SK-N-SH (cell line): Measurements from ENCODE around the gene FOXL1.

Source experiments
- ELF1 ChIP-seq: IDR thresholded peaks from 2 replicates; pipeline ENCODE4 v1.4.0; 2012
- EP300 ChIP-seq, 2 experiments: IDR thresholded peaks; 2 replicates each; pipeline versions ENCODE4 v1.4.0 to v1.6.1; 2012; ENCODE audit warnings: borderline replicate concordance in 1 of 2, low read depth in 1 of 2, low read length in 1 of 2
- RXRA ChIP-seq: IDR thresholded peaks from 2 replicates; pipeline ENCODE4 v1.4.0; 2012; ENCODE audit warnings: low read depth, mild to moderate bottlenecking, borderline replicate concordance
- TCF12 ChIP-seq: IDR thresholded peaks from 2 replicates; pipeline ENCODE4 v1.4.0; 2012
- TF ChIP-seq, protein P1 (sequence below): fragments of 200-600 bp; sonication (generic); IDR thresholded peaks from 2 replicates; pipeline ENCODE4 v1.6.1; 2017; ENCODE audit warnings: antibody characterized with exemption, mild to moderate bottlenecking, moderate library complexity
- TF ChIP-seq, protein P2 (sequence below): IDR thresholded peaks from 2 replicates; pipeline ENCODE4 v1.4.0; 2012; ENCODE audit warnings: low read depth

DNA sequence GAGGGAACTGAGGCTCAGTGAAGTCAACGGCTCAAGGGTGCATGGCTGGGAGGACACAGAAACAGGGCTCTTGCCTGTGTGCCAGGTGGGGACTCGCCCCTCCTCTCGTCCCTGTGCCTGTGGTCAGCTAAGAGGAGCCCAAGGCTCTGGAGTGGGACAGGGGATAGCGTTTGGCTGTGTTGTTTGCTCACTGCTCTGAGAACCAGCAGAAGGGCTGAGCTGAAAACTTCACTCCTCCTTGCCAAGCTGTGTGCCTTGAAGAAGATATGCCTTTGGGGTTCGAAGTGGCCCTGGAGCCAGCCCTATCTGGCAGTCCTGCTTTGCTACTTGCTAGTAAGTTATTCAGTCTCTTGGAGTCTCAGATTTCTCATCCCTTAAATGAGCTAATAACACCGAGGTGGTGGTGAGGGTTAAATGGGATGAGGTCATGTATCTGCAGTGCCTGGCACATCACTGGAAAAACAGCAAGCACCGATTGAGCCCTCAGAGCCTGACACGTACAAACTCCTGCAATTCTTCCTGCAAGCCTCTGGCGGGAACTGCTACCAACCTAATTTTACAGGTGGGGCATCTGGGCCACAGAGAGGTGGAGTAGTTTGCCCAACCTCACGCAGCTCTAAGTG is 17.7 kb downstream of the FOXL1 start:
- TF ChIP-seq, protein P1, sequence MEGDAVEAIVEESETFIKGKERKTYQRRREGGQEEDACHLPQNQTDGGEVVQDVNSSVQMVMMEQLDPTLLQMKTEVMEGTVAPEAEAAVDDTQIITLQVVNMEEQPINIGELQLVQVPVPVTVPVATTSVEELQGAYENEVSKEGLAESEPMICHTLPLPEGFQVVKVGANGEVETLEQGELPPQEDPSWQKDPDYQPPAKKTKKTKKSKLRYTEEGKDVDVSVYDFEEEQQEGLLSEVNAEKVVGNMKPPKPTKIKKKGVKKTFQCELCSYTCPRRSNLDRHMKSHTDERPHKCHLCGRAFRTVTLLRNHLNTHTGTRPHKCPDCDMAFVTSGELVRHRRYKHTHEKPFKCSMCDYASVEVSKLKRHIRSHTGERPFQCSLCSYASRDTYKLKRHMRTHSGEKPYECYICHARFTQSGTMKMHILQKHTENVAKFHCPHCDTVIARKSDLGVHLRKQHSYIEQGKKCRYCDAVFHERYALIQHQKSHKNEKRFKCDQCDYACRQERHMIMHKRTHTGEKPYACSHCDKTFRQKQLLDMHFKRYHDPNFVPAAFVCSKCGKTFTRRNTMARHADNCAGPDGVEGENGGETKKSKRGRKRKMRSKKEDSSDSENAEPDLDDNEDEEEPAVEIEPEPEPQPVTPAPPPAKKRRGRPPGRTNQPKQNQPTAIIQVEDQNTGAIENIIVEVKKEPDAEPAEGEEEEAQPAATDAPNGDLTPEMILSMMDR: no peak
- TF ChIP-seq RXRA (no peak), ELF1 (no peak), EP300 (IDR thresholded peaks at IDR 0.05; ENCODE audit: borderline replicate concordance in 1 of 2, low read depth in 1 of 2, low read length in 1 of 2) (no peak), TCF12 (no peak; the same call in 1 of the 2 replicates)
- TF ChIP-seq, protein P2, sequence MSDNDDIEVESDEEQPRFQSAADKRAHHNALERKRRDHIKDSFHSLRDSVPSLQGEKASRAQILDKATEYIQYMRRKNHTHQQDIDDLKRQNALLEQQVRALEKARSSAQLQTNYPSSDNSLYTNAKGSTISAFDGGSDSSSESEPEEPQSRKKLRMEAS: no peak
